ENCODE results near the gene METRN. TPM values are rescaled to one million over a fixed set of nuclear protein-coding genes. Genes with fewer than 3 reads are reported as not detected.
"Not testable (repeated sequence)": the region's sequence is repeated elsewhere in the genome, so short reads cannot be mapped to it uniquely, and the experiment has no call there.

Gene METRN
- total RNA-seq, 1 donor from 2014 or later: 60.4 TPM

- ATAC-seq (no peak), DNase-seq (ENCODE audit: missing footprints) (no peak)
- intact Hi-C loops (cut with DNase I): no loop called here
These were observed 9.3 kb upstream of the METRN start, which contains the start of gene FBXL16 for GRCh38 chr16:705431-706188. FBXL16 (minus strand) TSS chr16:705801; CDS start chr16:697405, 8,396 bp downstream.

GRCh38 chr16:706189-707061, 8.5 kb upstream of the METRN start:
- DNase-seq (ENCODE audit: missing footprints): no peak
- ATAC-seq: no peak
- intact Hi-C loops (cut with DNase I): no loop called here

- ATAC-seq: no peak
- DNase-seq (ENCODE audit: missing footprints): no peak
- intact Hi-C loops (cut with DNase I): no loop called here
These were observed 7.8 kb upstream of the METRN start for GRCh38 chr16:707062-707538.

DNA sequence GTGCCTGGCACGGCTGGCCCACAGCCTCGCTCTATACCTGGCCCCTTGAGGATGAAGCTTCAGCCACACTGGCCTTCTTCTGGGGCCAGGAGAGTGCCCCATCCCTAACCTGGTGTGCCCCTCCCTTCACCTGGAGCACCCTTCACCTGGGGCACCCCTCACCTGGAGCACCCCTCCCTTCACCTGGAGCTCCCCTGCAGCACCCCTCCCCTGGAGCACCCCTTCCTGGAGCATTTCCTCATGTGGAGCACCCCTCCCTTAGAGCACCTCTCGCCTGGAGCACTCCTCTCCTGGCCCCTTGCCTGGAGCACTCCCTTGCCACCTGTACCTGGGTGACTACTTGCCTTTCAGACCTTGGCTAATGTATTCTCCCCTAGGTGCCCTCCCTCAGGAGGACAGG, 6.9 kb upstream of the METRN start:
- intact Hi-C loops (cut with DNase I): no loop called here
- DNase-seq (ENCODE audit: missing footprints) (no peak), ATAC-seq (no peak)

DNA sequence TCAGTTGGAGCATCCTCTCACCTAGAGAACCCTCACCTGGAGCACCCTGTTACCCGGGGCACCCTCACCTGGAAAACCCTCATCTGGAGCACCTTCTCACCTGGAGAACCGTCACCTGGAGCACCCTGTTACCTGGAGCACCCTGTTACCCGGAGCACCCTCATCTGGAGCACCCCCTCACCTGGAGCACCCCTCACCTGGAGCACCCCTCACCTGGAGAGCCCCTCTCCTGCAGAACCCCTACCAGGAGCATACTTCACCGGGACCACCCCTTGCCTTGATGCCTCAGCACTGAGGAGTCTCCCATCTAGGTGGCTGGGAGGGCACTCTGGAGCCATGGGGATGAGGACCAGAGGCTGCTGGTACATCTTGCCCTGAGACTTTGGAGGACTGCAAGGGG, 6.0 kb upstream of the METRN start:
- ATAC-seq: no peak
- intact Hi-C loops (cut with DNase I): no loop called here
- no peak for DNase-seq (ENCODE audit: missing footprints)

- intact Hi-C loops (cut with DNase I): loop anchor here (2.0 kb wide), 1 partner anchor 75 kb away; no protein-coding TSS in a partner anchor
- DNase-seq (ENCODE audit: missing footprints) (no peak), ATAC-seq (no peak)
These were observed 5.1 kb upstream of the METRN start for GRCh38 chr16:709566-710499.

- ATAC-seq: no peak
- intact Hi-C loops (cut with DNase I): loop anchor here (1.0 to 2.0 kb wide), 2 partner anchors 74 to 345 kb away; no protein-coding TSS in a partner anchor
- no peak for DNase-seq (ENCODE audit: missing footprints)
These were observed 4.3 kb upstream of the METRN start for GRCh38 chr16:710500-711075.

- DNase-seq (ENCODE audit: missing footprints): no peak
- intact Hi-C loops (cut with DNase I): loop anchor here (1.0 to 2.0 kb wide), 2 partner anchors 74 to 344 kb away; no protein-coding TSS in a partner anchor
- no peak for ATAC-seq
These were observed 3.8 kb upstream of the METRN start for GRCh38 chr16:711084-711483.

- DNase-seq (ENCODE audit: missing footprints) (peak; percentile 90), ATAC-seq (peak; percentile 66)
- intact Hi-C loops (cut with DNase I): loop anchor here (1.0 to 2.0 kb wide), 2 partner anchors 73 to 344 kb away; no protein-coding TSS in a partner anchor
These were observed 3.2 kb upstream of the METRN start for GRCh38 chr16:711548-712320.

- intact Hi-C loops (cut with DNase I); ATAC-seq; DNase-seq (ENCODE audit: missing footprints): not testable (repeated sequence)
These were observed 2.1 kb upstream of the METRN start for GRCh38 chr16:712740-713250.

DNA sequence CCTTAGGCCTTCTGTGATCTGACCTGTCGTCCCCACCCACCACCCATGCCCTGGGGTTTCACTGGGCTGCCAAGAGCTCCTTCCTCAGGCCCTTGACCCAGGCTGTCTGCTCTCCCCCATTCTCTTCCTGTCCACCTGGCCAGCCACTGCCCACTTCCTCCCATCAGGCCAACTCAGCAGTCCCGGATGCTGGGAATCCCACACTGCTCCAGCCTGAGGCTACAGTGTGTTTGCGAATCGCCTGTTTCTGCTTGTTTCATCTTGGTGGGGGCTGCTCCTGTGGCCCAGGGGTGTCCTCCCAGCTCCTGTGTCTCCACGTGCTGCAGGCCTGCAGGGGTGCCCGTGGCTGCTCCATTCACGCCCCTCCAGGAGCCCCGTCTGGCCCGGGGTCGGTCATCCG, 839 bp upstream of the METRN start:
- ATAC-seq (no peak), DNase-seq (ENCODE audit: missing footprints) (no peak)
- intact Hi-C loops (cut with DNase I): loop anchor here (2.0 kb wide), 1 partner anchor 27 kb away; the partner anchor contains the start of gene CIAO3

DNA sequence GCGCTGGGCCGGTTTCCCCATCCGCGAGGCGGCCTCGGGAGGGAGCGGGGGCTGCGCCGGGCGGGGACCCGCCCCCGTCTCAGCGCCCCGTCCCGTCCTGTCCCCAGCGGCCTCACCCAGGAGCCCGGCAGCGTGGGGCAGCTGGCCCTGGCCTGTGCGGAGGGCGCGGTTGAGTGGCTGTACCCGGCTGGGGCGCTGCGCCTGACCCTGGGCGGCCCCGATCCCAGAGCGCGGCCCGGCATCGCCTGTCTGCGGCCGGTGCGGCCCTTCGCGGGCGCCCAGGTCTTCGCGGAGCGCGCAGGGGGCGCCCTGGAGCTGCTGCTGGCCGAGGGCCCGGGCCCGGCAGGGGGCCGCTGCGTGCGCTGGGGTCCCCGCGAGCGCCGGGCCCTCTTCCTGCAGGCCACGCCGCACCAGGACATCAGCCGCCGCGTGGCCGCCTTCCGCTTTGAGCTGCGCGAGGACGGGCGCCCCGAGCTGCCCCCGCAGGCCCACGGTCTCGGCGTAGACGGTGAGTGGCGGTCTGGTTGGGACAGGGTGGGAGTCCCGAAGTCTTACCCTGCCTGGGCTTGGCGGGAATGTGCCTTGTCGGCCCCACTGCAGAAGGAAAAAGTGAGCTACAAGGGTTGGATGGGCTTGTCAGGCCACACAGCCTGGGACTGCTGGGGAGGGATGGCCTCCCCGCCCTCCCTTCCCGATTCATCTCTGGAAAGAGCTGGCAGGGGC, 720 bp downstream of the METRN start:
- no peak for ATAC-seq
- intact Hi-C loops (cut with DNase I): loop anchor here (2.0 kb wide), 1 partner anchor 25 kb away; the partner anchor contains the start of gene CIAO3
- DNase-seq (ENCODE audit: missing footprints): no peak

- ATAC-seq (no peak), DNase-seq (ENCODE audit: missing footprints) (no peak)
- intact Hi-C loops (cut with DNase I): no loop called here
These were observed 1.3 kb downstream of the METRN start for GRCh38 chr16:716200-716568.

DNA sequence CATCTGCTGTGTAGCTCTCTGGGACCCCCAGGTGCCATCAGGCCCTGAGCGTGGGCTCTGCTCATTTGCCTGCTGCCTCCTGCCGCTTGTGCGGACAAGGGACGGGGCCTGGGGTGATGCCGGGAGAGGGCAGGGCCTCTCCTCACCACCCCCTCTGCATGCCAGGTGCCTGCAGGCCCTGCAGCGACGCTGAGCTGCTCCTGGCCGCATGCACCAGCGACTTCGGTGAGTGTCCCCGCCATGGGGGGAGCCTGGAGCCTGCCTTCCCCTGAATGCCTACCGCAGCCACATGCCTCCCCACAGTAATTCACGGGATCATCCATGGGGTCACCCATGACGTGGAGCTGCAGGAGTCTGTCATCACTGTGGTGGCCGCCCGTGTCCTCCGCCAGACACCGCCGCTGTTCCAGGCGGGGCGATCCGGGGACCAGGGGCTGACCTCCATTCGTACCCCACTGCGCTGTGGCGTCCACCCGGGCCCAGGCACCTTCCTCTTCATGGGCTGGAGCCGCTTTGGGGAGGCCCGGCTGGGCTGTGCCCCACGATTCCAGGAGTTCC, 1.9 kb downstream of the METRN start:
- DNase-seq (ENCODE audit: missing footprints) (no peak), ATAC-seq (no peak)
- intact Hi-C loops (cut with DNase I): no loop called here

GRCh38 chr16:717450-718245, 2.7 kb downstream of the METRN start:
- intact Hi-C loops (cut with DNase I): no loop called here
- no peak for DNase-seq (ENCODE audit: missing footprints)
- ATAC-seq: no peak

Data from Right ventricle myocardium inferior (tissue), 1 donor.